ENCODE data around the gene KCNMB3. TPM values are rescaled to one million over a fixed set of nuclear protein-coding genes. Genes with fewer than 3 reads are reported as not detected.

The KCNMB3 gene
- total and polyA plus RNA-seq, 2 of the 8 experiments (the other 6 are each of a cell fraction or from before 2014, with no cell fraction given) = 1.7 to 2.0 TPM

DNA sequence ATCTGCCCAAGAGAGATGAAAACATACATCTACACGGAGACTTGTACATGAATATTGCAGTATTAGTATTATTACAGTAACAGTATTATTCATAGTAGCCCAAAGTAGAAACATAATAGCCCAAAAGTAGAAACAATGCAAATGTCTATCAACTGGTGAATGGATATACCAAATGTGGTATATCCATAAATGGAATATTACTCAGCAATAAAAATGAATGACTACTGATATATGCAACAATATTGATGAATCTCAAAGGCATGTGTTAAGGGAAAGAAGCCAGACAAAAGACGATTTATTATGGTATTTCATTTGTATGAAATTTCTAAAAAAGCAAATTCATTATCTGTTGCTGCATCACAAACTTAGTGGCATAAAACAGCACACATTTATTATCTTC, 48.4 kb upstream of the KCNMB3 start:
- no peak overlapping the region for H3K9ac ChIP-seq (replicated peaks in 1 of 4; ENCODE audit: extremely low read depth in 1 of 4, low read depth in 3 of 4, low read length in 3 of 4)
- H3K9me3 ChIP-seq (ENCODE audit: insufficient read depth in 2 of 2, low read depth in 1 of 2, low read length in 1 of 2) = no peaks in the 10 kb centered on the region
- TF ChIP-seq KDM1A (IDR thresholded peaks at IDR 0.05; ENCODE audit: borderline replicate concordance, low read length) (0 out of 2 replicates have a peak, but pooled peaks have one; percentile 48), RAD21 (IDR thresholded peaks at IDR 0.05 in 1 of 2, conservative IDR thresholded peaks at IDR 0.05 in 1 of 2; ENCODE audit: low read depth in 2 of 2, low read length in 2 of 2) (no peak), SIRT6 (IDR thresholded peaks at IDR 0.05; ENCODE audit: low read length) (no peak)
- no peak overlapping the region for H3K56ac ChIP-seq (replicated peaks; ENCODE audit: insufficient read length, low read depth, low read length)
- H2BK120ac ChIP-seq (replicated peaks; ENCODE audit: low read depth, low read length) = no peak overlapping the region
- FAIRE-seq = no peak
- ChIA-PET CTCF (ENCODE audit: partially characterized antibody) (interaction anchor here (1.3 kb wide), 1 partner anchor 16 kb away, joined by 4 read pairs; no protein-coding TSS in a partner anchor), POLR2A (ENCODE audit: partially characterized antibody) (no interaction called here)
- no peak for DNase-seq (ENCODE audit: low read depth in 1 of 2, low spot score in 2 of 2)
- no peak overlapping the region for H3K23ac ChIP-seq (ENCODE audit: insufficient read length)
- no peak overlapping the region for H3K27ac ChIP-seq (ENCODE audit: low read depth, low read length)
- no peak overlapping the region for H4K91ac ChIP-seq (replicated peaks; ENCODE audit: insufficient read length, low read length)
- H3K27me3 ChIP-seq (replicated peaks in 1 of 4; ENCODE audit: control insufficient read depth in 3 of 4, extremely low read depth in 1 of 4, insufficient read depth in 3 of 4, low read length in 3 of 4) = no peaks in the 10 kb centered on the region
- H3K36me3 ChIP-seq (ENCODE audit: control insufficient read depth in 2 of 4, insufficient read depth in 4 of 4, low read length in 3 of 4) = no peaks in the 10 kb centered on the region
- H2AK5ac ChIP-seq (ENCODE audit: low read depth, low read length) = no peak overlapping the region
- no peak overlapping the region for H3K4me3 ChIP-seq (ENCODE audit: extremely low read depth in 1 of 4, insufficient read depth in 2 of 4, low read depth in 3 of 4, low read length in 4 of 4)
- no peak overlapping the region for H4K5ac ChIP-seq (ENCODE audit: insufficient read length, low read depth, low read length)
- H4K8ac ChIP-seq (ENCODE audit: extremely low read depth, insufficient read depth, low read length) = no peak overlapping the region
- no peak overlapping the region for H3K4ac ChIP-seq (replicated peaks; ENCODE audit: insufficient read length, low read depth, low read length)
- H2AFZ ChIP-seq (ENCODE audit: low read length) = no peak overlapping the region
- no peaks in the 10 kb centered on the region for H3K23me2 ChIP-seq (ENCODE audit: low read depth, low read length)
- no peak overlapping the region for H2BK5ac ChIP-seq (ENCODE audit: low read depth, low read length)
- H3K4me1 ChIP-seq (replicated peaks in 1 of 4; ENCODE audit: control insufficient read depth in 3 of 4, insufficient read depth in 4 of 4, low read length in 3 of 4) = no peaks in the 10 kb centered on the region
- H4K20me1 ChIP-seq (replicated peaks in 1 of 2; ENCODE audit: control insufficient read depth in 1 of 2, insufficient read depth in 2 of 2, low read length in 2 of 2) = no peaks in the 10 kb centered on the region
- H3K79me2 ChIP-seq (ENCODE audit: control insufficient read depth in 1 of 2, insufficient read depth in 2 of 2, low read length in 2 of 2) = no peaks in the 10 kb centered on the region
- no peak overlapping the region for H2BK12ac ChIP-seq (ENCODE audit: low read depth, low read length)
- WGBS, 2 experiments (ENCODE audit: extremely low coverage in 1 of 2, insufficient coverage in 1 of 2, insufficient read length in 1 of 2, insufficient replicate concordance in 2 of 2, low coverage in 1 of 2, low lambda C conversion rate in 2 of 2, missing lambda C conversion rate in 1 of 2) = 82% methylated on average over 2 of the region's 2 CpGs; no CpG with 5 or more reads in 1 of the 2 experiments
- no peak overlapping the region for H3K14ac ChIP-seq (ENCODE audit: insufficient read length)
- no peak overlapping the region for H3K18ac ChIP-seq (ENCODE audit: extremely low read depth, low read length)
- no peak overlapping the region for H3K4me2 ChIP-seq (ENCODE audit: insufficient read depth in 1 of 2, low read depth in 2 of 2, low read length in 2 of 2)
- no peaks in the 10 kb centered on the region for H3K79me1 ChIP-seq (ENCODE audit: low read depth, low read length)
- H2BK20ac ChIP-seq (ENCODE audit: low read length) = no peak overlapping the region
- no peak overlapping the region for H2BK15ac ChIP-seq (ENCODE audit: low read length)
